Measurements from ENCODE around the gene MPZL3.

GRCh38 chr11:118184784-118185579, 67.2 kb downstream of the MPZL3 start:
- TF ChIP-seq EZH2 (IDR thresholded peaks at IDR 0.05), result no peak
- no peak for TF ChIP-seq CTCF (IDR thresholded peaks at IDR 0.05 in 2 of 3, conservative IDR thresholded peaks at IDR 0.05 in 1 of 3; ENCODE audit: borderline replicate concordance in 1 of 3, insufficient read depth in 1 of 3, low read depth in 2 of 3, low read length in 2 of 3)
- no peak for TF ChIP-seq TCF7L2 (IDR thresholded peaks at IDR 0.05; ENCODE audit: borderline replicate concordance, extremely low read depth, insufficient read depth, insufficient read length)
- TF ChIP-seq SP1 (IDR thresholded peaks at IDR 0.05; ENCODE audit: low read depth), result no peak
